H1 (cell line): Measurements from ENCODE around the gene RGS6. TPM values are rescaled to one million over a fixed set of nuclear protein-coding genes. Genes with fewer than 3 reads are reported as not detected.

Experiments
- CTCF ChIP-seq, 3 experiments: IDR thresholded peaks; 1 replicate in 2 of 3; 2 replicates in 1 of 3; pipeline versions ENCODE4 v1.5.1 to v1.6.1; 2011; ENCODE audit warnings: low read length in 3 of 3, mild to moderate bottlenecking in 3 of 3, inconsistent platforms in 2 of 3, low read depth in 1 of 3, moderate library complexity in 1 of 3; ENCODE audit not compliant: insufficient read depth in 1 of 3; ENCODE audit errors: control extremely low read depth in 1 of 3
- EZH2 ChIP-seq: fragments of 200-600 bp; sonication (generic); IDR thresholded peaks from 2 replicates; pipeline ENCODE4 v1.7.1; 2012; ENCODE audit warnings: low read depth, mild to moderate bottlenecking, moderate library complexity, low read length, inconsistent platforms; ENCODE audit not compliant: severe bottlenecking
- JUND ChIP-seq: IDR thresholded peaks from 2 replicates; pipeline ENCODE4 v1.6.1; 2011; ENCODE audit warnings: mild to moderate bottlenecking, improper control_type of control experiment, low read length
- PHF8 ChIP-seq: fragments of 200-600 bp; sonication (generic); conservative IDR thresholded peaks from 2 replicates; pipeline ENCODE4 v1.7.1; 2012; ENCODE audit warnings: low read depth, mild to moderate bottlenecking, inconsistent platforms, low read length, moderate library complexity
- POLR2AphosphoS5 ChIP-seq: IDR thresholded peaks from 2 replicates; pipeline ENCODE4 v1.6.1; 2011; ENCODE audit warnings: low read depth, low read length
- RXRA ChIP-seq: IDR thresholded peaks from 2 replicates; pipeline ENCODE4 v1.6.1; 2011; ENCODE audit warnings: low read depth, mild to moderate bottlenecking, low read length, moderate library complexity; ENCODE audit not compliant: insufficient read depth
- SIRT6 ChIP-seq: IDR thresholded peaks from one replicate; pipeline ENCODE4 v1.7.1; 2012; ENCODE audit warnings: low read length, inconsistent platforms
- SP1 ChIP-seq: IDR thresholded peaks from 2 replicates; pipeline ENCODE4 v1.6.1; 2011; ENCODE audit warnings: low read depth, low read length
- TEAD4 ChIP-seq: IDR thresholded peaks from 2 replicates; pipeline ENCODE4 v1.6.1; 2012; ENCODE audit warnings: low read depth, low read length, inconsistent platforms, mixed read lengths
- polyA plus RNA-seq, 7 experiments: library from polyadenylated mRNA; depleted of rRNA in 3 of 7; stranded (reverse) in 5 of 7; unstranded in 2 of 7; fragments of >200 nt in 5 of 7; fragments of 200-250 nt in 2 of 7; gene quantifications; 1 replicate in 5 of 7; 2 replicates in 1 of 7; 4 replicates in 1 of 7; pipeline versions ENCODE4 v1.2.1 to v1.2.3, GENCODE V29; 2011 to 2013; ENCODE audit warnings: missing spikeins in 2 of 7, mixed read lengths in 2 of 7
- total RNA-seq: library from RNA; stranded (reverse); fragmentation: NEBNext Ultra II Directional; extraction: Animal tissue kit (Norgen Biotek cat#: 25700); gene quantifications from 2 replicates; pipeline ENCODE4 v1.2.1, GENCODE V29; 2021
- TF ChIP-seq, protein P1 (sequence below): fragments of 300-600 bp; sonication (generic); IDR thresholded peaks from 2 replicates; pipeline ENCODE4 v1.7.1; 2012; ENCODE audit warnings: low read length, moderate library complexity, mild to moderate bottlenecking, inconsistent platforms; ENCODE audit not compliant: insufficient replicate concordance

The RGS6 gene
- total and polyA plus RNA-seq, 2 of the 8 experiments (the other 6 are each of a cell fraction or from before 2014, with no cell fraction given), result 0.26 to 1.1 TPM

GRCh38 chr14:72409047-72409446 is 476.8 kb downstream of the RGS6 start (continued):
- TF ChIP-seq, protein P1, sequence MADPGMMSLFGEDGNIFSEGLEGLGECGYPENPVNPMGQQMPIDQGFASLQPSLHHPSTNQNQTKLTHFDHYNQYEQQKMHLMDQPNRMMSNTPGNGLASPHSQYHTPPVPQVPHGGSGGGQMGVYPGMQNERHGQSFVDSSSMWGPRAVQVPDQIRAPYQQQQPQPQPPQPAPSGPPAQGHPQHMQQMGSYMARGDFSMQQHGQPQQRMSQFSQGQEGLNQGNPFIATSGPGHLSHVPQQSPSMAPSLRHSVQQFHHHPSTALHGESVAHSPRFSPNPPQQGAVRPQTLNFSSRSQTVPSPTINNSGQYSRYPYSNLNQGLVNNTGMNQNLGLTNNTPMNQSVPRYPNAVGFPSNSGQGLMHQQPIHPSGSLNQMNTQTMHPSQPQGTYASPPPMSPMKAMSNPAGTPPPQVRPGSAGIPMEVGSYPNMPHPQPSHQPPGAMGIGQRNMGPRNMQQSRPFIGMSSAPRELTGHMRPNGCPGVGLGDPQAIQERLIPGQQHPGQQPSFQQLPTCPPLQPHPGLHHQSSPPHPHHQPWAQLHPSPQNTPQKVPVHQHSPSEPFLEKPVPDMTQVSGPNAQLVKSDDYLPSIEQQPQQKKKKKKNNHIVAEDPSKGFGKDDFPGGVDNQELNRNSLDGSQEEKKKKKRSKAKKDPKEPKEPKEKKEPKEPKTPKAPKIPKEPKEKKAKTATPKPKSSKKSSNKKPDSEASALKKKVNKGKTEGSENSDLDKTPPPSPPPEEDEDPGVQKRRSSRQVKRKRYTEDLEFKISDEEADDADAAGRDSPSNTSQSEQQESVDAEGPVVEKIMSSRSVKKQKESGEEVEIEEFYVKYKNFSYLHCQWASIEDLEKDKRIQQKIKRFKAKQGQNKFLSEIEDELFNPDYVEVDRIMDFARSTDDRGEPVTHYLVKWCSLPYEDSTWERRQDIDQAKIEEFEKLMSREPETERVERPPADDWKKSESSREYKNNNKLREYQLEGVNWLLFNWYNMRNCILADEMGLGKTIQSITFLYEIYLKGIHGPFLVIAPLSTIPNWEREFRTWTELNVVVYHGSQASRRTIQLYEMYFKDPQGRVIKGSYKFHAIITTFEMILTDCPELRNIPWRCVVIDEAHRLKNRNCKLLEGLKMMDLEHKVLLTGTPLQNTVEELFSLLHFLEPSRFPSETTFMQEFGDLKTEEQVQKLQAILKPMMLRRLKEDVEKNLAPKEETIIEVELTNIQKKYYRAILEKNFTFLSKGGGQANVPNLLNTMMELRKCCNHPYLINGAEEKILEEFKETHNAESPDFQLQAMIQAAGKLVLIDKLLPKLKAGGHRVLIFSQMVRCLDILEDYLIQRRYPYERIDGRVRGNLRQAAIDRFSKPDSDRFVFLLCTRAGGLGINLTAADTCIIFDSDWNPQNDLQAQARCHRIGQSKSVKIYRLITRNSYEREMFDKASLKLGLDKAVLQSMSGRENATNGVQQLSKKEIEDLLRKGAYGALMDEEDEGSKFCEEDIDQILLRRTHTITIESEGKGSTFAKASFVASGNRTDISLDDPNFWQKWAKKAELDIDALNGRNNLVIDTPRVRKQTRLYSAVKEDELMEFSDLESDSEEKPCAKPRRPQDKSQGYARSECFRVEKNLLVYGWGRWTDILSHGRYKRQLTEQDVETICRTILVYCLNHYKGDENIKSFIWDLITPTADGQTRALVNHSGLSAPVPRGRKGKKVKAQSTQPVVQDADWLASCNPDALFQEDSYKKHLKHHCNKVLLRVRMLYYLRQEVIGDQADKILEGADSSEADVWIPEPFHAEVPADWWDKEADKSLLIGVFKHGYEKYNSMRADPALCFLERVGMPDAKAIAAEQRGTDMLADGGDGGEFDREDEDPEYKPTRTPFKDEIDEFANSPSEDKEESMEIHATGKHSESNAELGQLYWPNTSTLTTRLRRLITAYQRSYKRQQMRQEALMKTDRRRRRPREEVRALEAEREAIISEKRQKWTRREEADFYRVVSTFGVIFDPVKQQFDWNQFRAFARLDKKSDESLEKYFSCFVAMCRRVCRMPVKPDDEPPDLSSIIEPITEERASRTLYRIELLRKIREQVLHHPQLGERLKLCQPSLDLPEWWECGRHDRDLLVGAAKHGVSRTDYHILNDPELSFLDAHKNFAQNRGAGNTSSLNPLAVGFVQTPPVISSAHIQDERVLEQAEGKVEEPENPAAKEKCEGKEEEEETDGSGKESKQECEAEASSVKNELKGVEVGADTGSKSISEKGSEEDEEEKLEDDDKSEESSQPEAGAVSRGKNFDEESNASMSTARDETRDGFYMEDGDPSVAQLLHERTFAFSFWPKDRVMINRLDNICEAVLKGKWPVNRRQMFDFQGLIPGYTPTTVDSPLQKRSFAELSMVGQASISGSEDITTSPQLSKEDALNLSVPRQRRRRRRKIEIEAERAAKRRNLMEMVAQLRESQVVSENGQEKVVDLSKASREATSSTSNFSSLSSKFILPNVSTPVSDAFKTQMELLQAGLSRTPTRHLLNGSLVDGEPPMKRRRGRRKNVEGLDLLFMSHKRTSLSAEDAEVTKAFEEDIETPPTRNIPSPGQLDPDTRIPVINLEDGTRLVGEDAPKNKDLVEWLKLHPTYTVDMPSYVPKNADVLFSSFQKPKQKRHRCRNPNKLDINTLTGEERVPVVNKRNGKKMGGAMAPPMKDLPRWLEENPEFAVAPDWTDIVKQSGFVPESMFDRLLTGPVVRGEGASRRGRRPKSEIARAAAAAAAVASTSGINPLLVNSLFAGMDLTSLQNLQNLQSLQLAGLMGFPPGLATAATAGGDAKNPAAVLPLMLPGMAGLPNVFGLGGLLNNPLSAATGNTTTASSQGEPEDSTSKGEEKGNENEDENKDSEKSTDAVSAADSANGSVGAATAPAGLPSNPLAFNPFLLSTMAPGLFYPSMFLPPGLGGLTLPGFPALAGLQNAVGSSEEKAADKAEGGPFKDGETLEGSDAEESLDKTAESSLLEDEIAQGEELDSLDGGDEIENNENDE, result no peak
- no peak for TF ChIP-seq CTCF (IDR thresholded peaks at IDR 0.05; ENCODE audit: control extremely low read depth in 1 of 3, insufficient read depth in 1 of 3, low read depth in 1 of 3, low read length in 3 of 3)
- TF ChIP-seq TEAD4, result no peak
- TF ChIP-seq POLR2AphosphoS5, result no peak
- TF ChIP-seq PHF8, result no peak
- no peak for TF ChIP-seq SP1
- TF ChIP-seq RXRA, result no peak
- TF ChIP-seq SIRT6, result no peak
- no peak for TF ChIP-seq JUND
- TF ChIP-seq EZH2, result no peak
